Astrocyte (in vitro differentiated cells and primary cell): ENCODE results near the gene B9D1. TPM values are rescaled to one million over a fixed set of nuclear protein-coding genes. Genes with fewer than 3 reads are reported as not detected.
"Not testable (repeated sequence)": the region's sequence is repeated elsewhere in the genome, so short reads cannot be mapped to it uniquely, and the experiment has no call there.

Experiments used
- DNase-seq: peaks from one replicate; pipeline ENCODE4 v3.0.0-alpha.2; 2010; ENCODE audit warnings: low read depth
- FAIRE-seq: peaks from 2 replicates; lab custom pipeline; 2011; peaks lifted over from hg19 to GRCh38; lab: Jason Lieb, UNC
- H2AFZ ChIP-seq: 2 replicates; pipeline ENCODE4 v1.6.0; 2012; ENCODE audit warnings: low read depth, low read length, inconsistent platforms
- H3K27ac ChIP-seq: 2 replicates; pipeline ENCODE4 v1.5.1; 2011; ENCODE audit warnings: low read depth, low read length, inconsistent platforms
- H3K27me3 ChIP-seq: 2 replicates; pipeline ENCODE4 v1.6.0; 2011; ENCODE audit warnings: low read length, inconsistent platforms; ENCODE audit not compliant: insufficient read depth
- H3K36me3 ChIP-seq: 2 replicates; pipeline ENCODE4 v1.5.1; 2011; ENCODE audit warnings: low read length, inconsistent platforms; ENCODE audit not compliant: insufficient read depth
- H3K4me1 ChIP-seq: 2 replicates; pipeline ENCODE4 v1.5.1; 2011; ENCODE audit warnings: low read length, inconsistent platforms; ENCODE audit not compliant: insufficient read depth
- H3K4me2 ChIP-seq: 2 replicates; pipeline ENCODE4 v1.6.0; 2012; ENCODE audit warnings: low read length, inconsistent platforms
- H3K4me3 ChIP-seq: 2 replicates; pipeline ENCODE4 v1.5.1; 2011; ENCODE audit warnings: low read depth, mild to moderate bottlenecking, low read length, inconsistent platforms; ENCODE audit not compliant: insufficient read depth
- H3K79me2 ChIP-seq: 2 replicates; pipeline ENCODE4 v1.6.0; 2012; ENCODE audit warnings: mild to moderate bottlenecking, low read length, inconsistent platforms; ENCODE audit not compliant: insufficient read depth
- H3K9ac ChIP-seq: 2 replicates; pipeline ENCODE4 v1.6.0; 2012; ENCODE audit warnings: mild to moderate bottlenecking, low read length, inconsistent platforms
- H3K9me3 ChIP-seq: 2 replicates; pipeline ENCODE4 v1.5.1; 2012; ENCODE audit warnings: low read depth, mild to moderate bottlenecking, low read length, inconsistent platforms; ENCODE audit not compliant: insufficient read depth
- H4K20me1 ChIP-seq: 2 replicates; pipeline ENCODE4 v1.6.0; 2012; ENCODE audit warnings: low read length, inconsistent platforms; ENCODE audit not compliant: insufficient read depth
- H3K27ac Mint-ChIP-seq: one replicate; pipeline ENCODE4 v1.8.0; 2021; ENCODE audit warnings: mild to moderate bottlenecking, mixed read lengths; ENCODE audit not compliant: unreplicated experiment
- H3K27me3 Mint-ChIP-seq: one replicate; pipeline ENCODE4 v1.8.0; 2021; ENCODE audit warnings: low read depth, mixed read lengths; ENCODE audit not compliant: unreplicated experiment
- H3K36me3 Mint-ChIP-seq: one replicate; pipeline ENCODE4 v1.8.0; 2021; ENCODE audit warnings: low read depth, mixed read lengths; ENCODE audit not compliant: unreplicated experiment
- H3K4me1 Mint-ChIP-seq: one replicate; pipeline ENCODE4 v1.8.0; 2021; ENCODE audit warnings: low read depth, mixed read lengths; ENCODE audit not compliant: unreplicated experiment
- H3K4me3 Mint-ChIP-seq: one replicate; pipeline ENCODE4 v1.8.0; 2021; ENCODE audit warnings: mild to moderate bottlenecking, moderate library complexity, mixed read lengths; ENCODE audit not compliant: unreplicated experiment
- H3K9me3 Mint-ChIP-seq: one replicate; pipeline ENCODE4 v1.8.0; 2021; ENCODE audit warnings: mild to moderate bottlenecking, mixed read lengths; ENCODE audit not compliant: unreplicated experiment
- EZH2 ChIP-seq: IDR thresholded peaks from 2 replicates; pipeline ENCODE4 v1.6.1; 2012; ENCODE audit warnings: mild to moderate bottlenecking, low read length, inconsistent platforms; ENCODE audit not compliant: insufficient read depth
- total RNA-seq: library from RNA; stranded (reverse); gene quantifications from 2 replicates; pipeline ENCODE4 v1.2.1, GENCODE V29; 2021
- TF ChIP-seq, protein P1 (sequence below): IDR thresholded peaks from 2 replicates; pipeline ENCODE4 v1.5.1; 2011; ENCODE audit warnings: low read depth, mild to moderate bottlenecking, inconsistent platforms, low read length, moderate library complexity; ENCODE audit not compliant: insufficient read depth

Gene B9D1
- total RNA-seq, 1 donor from 2014 or later, result 10.2 TPM

DNA sequence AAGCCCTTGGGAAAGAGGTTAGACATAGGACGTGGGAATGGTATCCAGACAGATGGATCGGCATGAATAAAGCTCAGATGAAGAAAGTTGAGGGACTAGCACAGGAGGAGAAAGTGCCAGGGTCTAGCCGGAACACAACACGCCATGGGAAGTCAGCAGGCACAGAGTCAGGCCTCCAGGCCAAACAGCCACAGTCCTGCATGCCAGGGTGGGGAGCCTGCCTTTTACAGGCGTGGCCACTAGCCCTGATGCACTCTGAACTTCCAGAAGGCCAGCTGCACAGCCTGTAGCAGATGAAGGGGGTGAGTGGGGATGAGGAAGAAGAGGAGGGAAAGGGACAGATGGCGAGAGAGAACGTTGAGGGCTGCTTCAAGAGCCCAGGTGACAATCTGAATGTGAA, 5.2 kb downstream of the B9D1 start:
- no peak overlapping the region for H2AFZ ChIP-seq
- H4K20me1 ChIP-seq, result peaks cover 5% of the 10 kb centered on the region
- Mint-ChIP-seq H3K36me3 (peaks cover 14% of the 10 kb centered on the region), H3K9me3 (no peaks in the 10 kb centered on the region), H3K27me3 (peaks cover 6% of the 10 kb centered on the region), H3K27ac (no peak overlapping the region), H3K4me3 (no peak overlapping the region), H3K4me1 (peaks cover 7% of the 10 kb centered on the region)
- FAIRE-seq (no peak), DNase-seq (no peak)
- H3K4me2 ChIP-seq, result no peak overlapping the region
- H3K27me3 ChIP-seq, result no peaks in the 10 kb centered on the region
- no peaks in the 10 kb centered on the region for H3K36me3 ChIP-seq
- no peaks in the 10 kb centered on the region for H3K79me2 ChIP-seq
- H3K4me3 ChIP-seq, result no peak overlapping the region
- peaks cover 16% of the 10 kb centered on the region for H3K4me1 ChIP-seq
- H3K27ac ChIP-seq, result no peak overlapping the region
- H3K9me3 ChIP-seq, result no peaks in the 10 kb centered on the region
- no peak overlapping the region for H3K9ac ChIP-seq
- TF ChIP-seq EZH2, result no peak
- TF ChIP-seq, protein P1, sequence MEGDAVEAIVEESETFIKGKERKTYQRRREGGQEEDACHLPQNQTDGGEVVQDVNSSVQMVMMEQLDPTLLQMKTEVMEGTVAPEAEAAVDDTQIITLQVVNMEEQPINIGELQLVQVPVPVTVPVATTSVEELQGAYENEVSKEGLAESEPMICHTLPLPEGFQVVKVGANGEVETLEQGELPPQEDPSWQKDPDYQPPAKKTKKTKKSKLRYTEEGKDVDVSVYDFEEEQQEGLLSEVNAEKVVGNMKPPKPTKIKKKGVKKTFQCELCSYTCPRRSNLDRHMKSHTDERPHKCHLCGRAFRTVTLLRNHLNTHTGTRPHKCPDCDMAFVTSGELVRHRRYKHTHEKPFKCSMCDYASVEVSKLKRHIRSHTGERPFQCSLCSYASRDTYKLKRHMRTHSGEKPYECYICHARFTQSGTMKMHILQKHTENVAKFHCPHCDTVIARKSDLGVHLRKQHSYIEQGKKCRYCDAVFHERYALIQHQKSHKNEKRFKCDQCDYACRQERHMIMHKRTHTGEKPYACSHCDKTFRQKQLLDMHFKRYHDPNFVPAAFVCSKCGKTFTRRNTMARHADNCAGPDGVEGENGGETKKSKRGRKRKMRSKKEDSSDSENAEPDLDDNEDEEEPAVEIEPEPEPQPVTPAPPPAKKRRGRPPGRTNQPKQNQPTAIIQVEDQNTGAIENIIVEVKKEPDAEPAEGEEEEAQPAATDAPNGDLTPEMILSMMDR, result no peak

DNA sequence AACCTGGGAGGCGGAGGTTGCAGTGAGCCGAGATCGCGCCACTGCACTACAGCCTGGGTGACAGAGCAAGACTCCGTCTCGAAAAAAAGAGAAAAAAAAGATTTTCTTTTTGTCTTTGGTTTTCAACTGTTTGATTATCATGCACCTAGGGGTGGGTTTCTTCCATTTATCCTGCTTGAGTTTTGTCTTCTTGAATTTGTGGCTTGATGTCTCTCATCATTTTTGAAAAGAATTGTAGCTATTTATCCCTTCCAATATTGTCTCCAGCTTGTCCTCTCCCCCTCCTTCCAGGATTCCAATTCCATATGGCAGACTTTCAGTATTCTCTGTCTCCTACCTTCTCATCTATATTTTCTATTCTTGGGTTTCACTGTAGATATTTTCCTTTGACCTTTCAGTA, 7.8 kb downstream of the B9D1 start:
- H3K36me3 Mint-ChIP-seq, result peaks cover 13% of the 10 kb centered on the region
- no peak overlapping the region for H3K27ac Mint-ChIP-seq
- H3K79me2 ChIP-seq, result no peaks in the 10 kb centered on the region
- no peaks in the 10 kb centered on the region for H3K9me3 ChIP-seq
- no peak overlapping the region for H3K4me2 ChIP-seq
- no peaks in the 10 kb centered on the region for H3K9me3 Mint-ChIP-seq
- peaks cover 8% of the 10 kb centered on the region for H3K4me1 ChIP-seq
- no peak overlapping the region for H3K9ac ChIP-seq
- no peaks in the 10 kb centered on the region for H4K20me1 ChIP-seq
- peaks cover 7% of the 10 kb centered on the region for H3K4me1 Mint-ChIP-seq
- H3K27me3 Mint-ChIP-seq, result peaks cover 3% of the 10 kb centered on the region
- no peak overlapping the region for H2AFZ ChIP-seq
- no peaks in the 10 kb centered on the region for H3K36me3 ChIP-seq
- H3K4me3 ChIP-seq, result no peak overlapping the region
- H3K27ac ChIP-seq, result no peak overlapping the region
- no peaks in the 10 kb centered on the region for H3K27me3 ChIP-seq
- no peak overlapping the region for H3K4me3 Mint-ChIP-seq
- no peak for FAIRE-seq
- no peak for TF ChIP-seq EZH2
- TF ChIP-seq, protein P1, result no peak
- DNase-seq, result no peak

- H3K9ac ChIP-seq, H3K4me3 Mint-ChIP-seq, H3K36me3 ChIP-seq, H4K20me1 ChIP-seq, H3K9me3 ChIP-seq, H3K4me1 Mint-ChIP-seq, H3K27me3 Mint-ChIP-seq, DNase-seq, H3K9me3 Mint-ChIP-seq, H3K27ac ChIP-seq, H3K27ac Mint-ChIP-seq, H3K36me3 Mint-ChIP-seq, H3K79me2 ChIP-seq, H3K4me3 ChIP-seq, H3K4me1 ChIP-seq, FAIRE-seq, H3K4me2 ChIP-seq, H2AFZ ChIP-seq, H3K27me3 ChIP-seq: not testable (repeated sequence)
These were observed 9.1 kb downstream of the B9D1 start for GRCh38 chr17:19353401-19353800.
